ENCODE data around the gene DNAAF5.

DNA sequence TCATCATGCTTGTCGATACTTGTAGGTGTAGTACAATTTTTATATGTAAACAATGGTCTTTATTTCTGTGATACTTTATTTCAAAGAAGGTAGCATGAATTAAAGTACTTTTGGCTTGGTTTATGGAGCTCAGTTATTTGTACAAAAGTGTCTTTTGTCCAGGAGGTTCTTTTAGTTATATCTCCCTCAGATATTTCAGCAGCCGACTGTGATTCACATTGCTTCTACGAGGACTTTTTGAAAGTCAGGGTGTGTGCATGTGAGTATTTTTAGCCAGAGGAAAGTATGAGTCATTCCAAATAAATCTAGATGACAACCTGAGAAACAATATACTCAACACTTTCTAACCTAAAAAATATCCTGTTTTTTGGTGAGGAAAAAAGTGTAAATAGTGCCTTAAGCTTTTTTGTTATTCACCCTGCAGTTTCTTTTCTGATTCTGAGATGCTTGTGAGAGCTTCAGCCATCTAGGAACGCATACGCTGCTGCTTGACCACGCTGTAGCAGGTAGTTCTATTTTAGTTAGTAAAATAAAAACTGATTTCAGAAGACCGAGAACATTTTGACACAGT is 105.2 kb downstream of the DNAAF5 start:
- TF ChIP-seq POLR2A (IDR thresholded peaks at IDR 0.05) = no peak
- TF ChIP-seq, protein P1, sequence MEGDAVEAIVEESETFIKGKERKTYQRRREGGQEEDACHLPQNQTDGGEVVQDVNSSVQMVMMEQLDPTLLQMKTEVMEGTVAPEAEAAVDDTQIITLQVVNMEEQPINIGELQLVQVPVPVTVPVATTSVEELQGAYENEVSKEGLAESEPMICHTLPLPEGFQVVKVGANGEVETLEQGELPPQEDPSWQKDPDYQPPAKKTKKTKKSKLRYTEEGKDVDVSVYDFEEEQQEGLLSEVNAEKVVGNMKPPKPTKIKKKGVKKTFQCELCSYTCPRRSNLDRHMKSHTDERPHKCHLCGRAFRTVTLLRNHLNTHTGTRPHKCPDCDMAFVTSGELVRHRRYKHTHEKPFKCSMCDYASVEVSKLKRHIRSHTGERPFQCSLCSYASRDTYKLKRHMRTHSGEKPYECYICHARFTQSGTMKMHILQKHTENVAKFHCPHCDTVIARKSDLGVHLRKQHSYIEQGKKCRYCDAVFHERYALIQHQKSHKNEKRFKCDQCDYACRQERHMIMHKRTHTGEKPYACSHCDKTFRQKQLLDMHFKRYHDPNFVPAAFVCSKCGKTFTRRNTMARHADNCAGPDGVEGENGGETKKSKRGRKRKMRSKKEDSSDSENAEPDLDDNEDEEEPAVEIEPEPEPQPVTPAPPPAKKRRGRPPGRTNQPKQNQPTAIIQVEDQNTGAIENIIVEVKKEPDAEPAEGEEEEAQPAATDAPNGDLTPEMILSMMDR (IDR thresholded peaks at IDR 0.05) = no peak
- TF ChIP-seq EP300 (IDR thresholded peaks at IDR 0.05) = no peak

Data from suprapubic skin (tissue), 3 donors.